Adrenal gland (tissue), 5 donors: ENCODE data around the gene TENM4.

ENCODE experiments used
- POLR2A ChIP-seq, 2 donors: fragments of 450-650 bp; IDR thresholded peaks; one replicate each; pipeline ENCODE4 v1.6.1; 2017; ENCODE audit warnings: antibody characterized with exemption in 2 of 2, mild to moderate bottlenecking in 2 of 2, moderate library complexity in 1 of 2
- TF ChIP-seq, protein P1 (sequence below), 6 experiments: fragments of 450-650 bp in 4 of 6; fragments of 200-600 bp in 2 of 6; sonication (generic) in 1 of 6; IDR thresholded peaks; 1 replicate in 5 of 6; 2 replicates in 1 of 6; pipeline versions ENCODE4 v1.5.1 to v1.8.0; 2016 to 2021; ENCODE audit warnings: antibody characterized with exemption in 6 of 6, mild to moderate bottlenecking in 2 of 6, moderate library complexity in 1 of 6
- donor health status: DM: no; HTN: no; CAD: no.

DNA sequence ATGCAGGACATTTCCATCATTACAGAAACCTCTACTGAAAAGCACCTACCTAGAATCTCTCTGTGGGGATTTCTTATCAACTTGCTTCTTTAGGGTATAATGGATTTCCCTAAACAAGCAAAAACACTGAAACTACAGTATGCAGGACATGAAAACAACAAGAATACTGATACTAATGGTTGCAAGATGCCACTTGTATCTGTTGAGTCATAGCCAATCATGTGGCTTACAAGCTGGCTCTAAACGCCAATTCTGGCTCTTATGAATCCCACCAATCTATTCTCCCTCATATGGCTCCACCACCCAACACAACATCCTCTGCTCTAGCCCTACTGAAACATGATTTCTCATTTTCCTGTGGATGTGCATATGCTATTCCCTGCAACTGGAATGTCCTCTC is 22.6 kb downstream of the TENM4 start:
- no peak for TF ChIP-seq POLR2A (IDR thresholded peaks at IDR 0.05)
- TF ChIP-seq, protein P1, sequence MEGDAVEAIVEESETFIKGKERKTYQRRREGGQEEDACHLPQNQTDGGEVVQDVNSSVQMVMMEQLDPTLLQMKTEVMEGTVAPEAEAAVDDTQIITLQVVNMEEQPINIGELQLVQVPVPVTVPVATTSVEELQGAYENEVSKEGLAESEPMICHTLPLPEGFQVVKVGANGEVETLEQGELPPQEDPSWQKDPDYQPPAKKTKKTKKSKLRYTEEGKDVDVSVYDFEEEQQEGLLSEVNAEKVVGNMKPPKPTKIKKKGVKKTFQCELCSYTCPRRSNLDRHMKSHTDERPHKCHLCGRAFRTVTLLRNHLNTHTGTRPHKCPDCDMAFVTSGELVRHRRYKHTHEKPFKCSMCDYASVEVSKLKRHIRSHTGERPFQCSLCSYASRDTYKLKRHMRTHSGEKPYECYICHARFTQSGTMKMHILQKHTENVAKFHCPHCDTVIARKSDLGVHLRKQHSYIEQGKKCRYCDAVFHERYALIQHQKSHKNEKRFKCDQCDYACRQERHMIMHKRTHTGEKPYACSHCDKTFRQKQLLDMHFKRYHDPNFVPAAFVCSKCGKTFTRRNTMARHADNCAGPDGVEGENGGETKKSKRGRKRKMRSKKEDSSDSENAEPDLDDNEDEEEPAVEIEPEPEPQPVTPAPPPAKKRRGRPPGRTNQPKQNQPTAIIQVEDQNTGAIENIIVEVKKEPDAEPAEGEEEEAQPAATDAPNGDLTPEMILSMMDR (IDR thresholded peaks at IDR 0.05) = no peak
